ENCODE results near the gene PHF13. TPM values are rescaled to one million over a fixed set of nuclear protein-coding genes. Genes with fewer than 3 reads are reported as not detected.

The PHF13 gene
- total RNA-seq, 1 experiment from 2014 or later: 37.8 TPM

- H3K9me3 ChIP-seq (ENCODE audit: low read depth, low read length, poor library complexity, severe bottlenecking): no peaks in the 10 kb centered on the region
- H3K27ac ChIP-seq (ENCODE audit: low read depth, low read length, poor library complexity, severe bottlenecking): peak overlapping the region; percentile 92
- TF ChIP-seq EZH2 (IDR thresholded peaks at IDR 0.05; ENCODE audit: borderline replicate concordance, low read depth, low read length, poor library complexity, severe bottlenecking) (no peak), CTCF (conservative IDR thresholded peaks at IDR 0.05; ENCODE audit: low read depth, low read length) (no peak)
- POLR2A ChIA-PET (ENCODE audit: low non-redundant PET): interaction anchor here (1.1 kb wide), 1 partner anchor 560 kb away, joined by 4 read pairs; no protein-coding TSS in a partner anchor
- intact Hi-C loops (cut with micrococcal nuclease; ENCODE audit: unreplicated experiment): loop anchor here (1.0 kb wide), 1 partner anchor 10 kb away; the partner anchor contains the start of gene KLHL21
- peaks cover 14% of the 10 kb centered on the region for H3K36me3 ChIP-seq (ENCODE audit: insufficient read depth, low read length, poor library complexity, severe bottlenecking)
- CTCF ChIA-PET: no interaction called here
- DNase-seq (ENCODE audit: low spot score): no peak
- H3K4me1 ChIP-seq (ENCODE audit: insufficient read depth, low read length, poor library complexity, severe bottlenecking): peaks cover 5% of the 10 kb centered on the region
- no peaks in the 10 kb centered on the region for H3K27me3 ChIP-seq (replicated peaks; ENCODE audit: insufficient read depth, low read depth, low read length, poor library complexity)
- peak overlapping the region; percentile 99 for H3K4me3 ChIP-seq (ENCODE audit: low read depth, low read length, poor library complexity, severe bottlenecking)
- no TSS peak for BruUV-seq (replicated peaks)
These were observed 730 bp upstream of the PHF13 start for GRCh38 chr1:6612641-6613360.

GRCh38 chr1:6614019-6614928, 743 bp downstream of the PHF13 start:
- intact Hi-C loops (cut with micrococcal nuclease; ENCODE audit: unreplicated experiment): no loop called here
- POLR2A ChIA-PET (ENCODE audit: low non-redundant PET): interaction anchor here (1.1 kb wide), 1 partner anchor 558 kb away, joined by 4 read pairs; no protein-coding TSS in a partner anchor
- CTCF ChIA-PET: no interaction called here

More at GRCh38 chr1:6614019-6614928, 743 bp downstream of the PHF13 start:
- Histone ChIP-seq H3K27me3 (replicated peaks; ENCODE audit: insufficient read depth, low read depth, low read length, poor library complexity) (no peaks in the 10 kb centered on the region), H3K4me3 (ENCODE audit: low read depth, low read length, poor library complexity, severe bottlenecking) (peak overlapping the region; percentile 99), H3K27ac (ENCODE audit: low read depth, low read length, poor library complexity, severe bottlenecking) (peak overlapping the region; percentile 88), H3K9me3 (ENCODE audit: low read depth, low read length, poor library complexity, severe bottlenecking) (no peaks in the 10 kb centered on the region), H3K4me1 (ENCODE audit: insufficient read depth, low read length, poor library complexity, severe bottlenecking) (peaks cover 5% of the 10 kb centered on the region), H3K36me3 (ENCODE audit: insufficient read depth, low read length, poor library complexity, severe bottlenecking) (peaks cover 27% of the 10 kb centered on the region)
- TF ChIP-seq CTCF (conservative IDR thresholded peaks at IDR 0.05; ENCODE audit: low read depth, low read length) (no peak), EZH2 (IDR thresholded peaks at IDR 0.05; ENCODE audit: borderline replicate concordance, low read depth, low read length, poor library complexity, severe bottlenecking) (no peak)
- no TSS peak for BruUV-seq (replicated peaks)
- peak; percentile 64 for DNase-seq (ENCODE audit: low spot score)

Measured in A673 (cell line).